ENCODE data around the gene PGAP3. TPM values are rescaled to one million over a fixed set of nuclear protein-coding genes. Genes with fewer than 3 reads are reported as not detected.

PGAP3 gene
- total RNA-seq, 1 experiment from 2014 or later = 29.0 TPM

GRCh38 chr17:39677072-39677471, 10.8 kb downstream of the PGAP3 start:
- H3K18ac ChIP-seq (ENCODE audit: insufficient read length, low read depth, low read length) = no peak overlapping the region
- no peaks in the 10 kb centered on the region for H3K27me3 ChIP-seq (ENCODE audit: insufficient read depth, low read length)
- H4K20me1 ChIP-seq (ENCODE audit: control insufficient read depth, insufficient read depth, insufficient read length) = no peaks in the 10 kb centered on the region
- H3K4me1 Mint-ChIP-seq = peaks cover 28 to 31% of the 10 kb centered on the region in 2 experiments
- H3K9me3 Mint-ChIP-seq = no peaks in the 10 kb centered on the region
- H2BK5ac ChIP-seq (ENCODE audit: insufficient read length, low read length) = no peak overlapping the region
- no peak overlapping the region for H2AFZ ChIP-seq (ENCODE audit: low read length)
- H3K79me2 ChIP-seq (ENCODE audit: insufficient read depth, low read length) = no peaks in the 10 kb centered on the region
- peak overlapping the region in 1 of 3 experiments; percentile 48; a peak in 1 of 7 replicates for H3K27ac Mint-ChIP-seq
- no peak for DNase-seq
- no peak overlapping the region for H4K5ac ChIP-seq (ENCODE audit: insufficient read length, low read depth, low read length)
- no peak overlapping the region for H3K9ac ChIP-seq (ENCODE audit: extremely low read depth, insufficient read length, low read length)
- H3K4me1 ChIP-seq (ENCODE audit: insufficient read depth, low read length) = no peaks in the 10 kb centered on the region
- H4K91ac ChIP-seq (ENCODE audit: insufficient read length, low read depth, low read length) = no peak overlapping the region
- no peak overlapping the region for H3K4me3 Mint-ChIP-seq
- no CpG with 5 or more reads among the region's 8 CpGs for WGBS (ENCODE audit: extremely low coverage, insufficient read length, low lambda C conversion rate)
- no peak overlapping the region for H3K23ac ChIP-seq (ENCODE audit: insufficient read length, low read depth, low read length)
- no peaks in the 10 kb centered on the region for H3K23me2 ChIP-seq (ENCODE audit: insufficient read length, low read depth, low read length, poor library complexity, severe bottlenecking)
- no peak overlapping the region for H3K4ac ChIP-seq (ENCODE audit: low read depth, low read length)
- peaks cover 6% of the 10 kb centered on the region for H3K27me3 Mint-ChIP-seq (ENCODE audit: low read depth)
- H3K9me3 ChIP-seq (ENCODE audit: control insufficient read depth, low read depth, low read length) = no peaks in the 10 kb centered on the region
- TF ChIP-seq CTCF (conservative IDR thresholded peaks at IDR 0.05) = no peak
- H3K79me1 ChIP-seq (ENCODE audit: insufficient read depth, low read depth, low read length, poor library complexity, severe bottlenecking) = no peaks in the 10 kb centered on the region
- no peak overlapping the region for H4K8ac ChIP-seq (replicated peaks; ENCODE audit: insufficient read length, low read depth, low read length)
- H3K14ac ChIP-seq (ENCODE audit: insufficient read depth, low read length) = no peak overlapping the region
- H2BK120ac ChIP-seq (ENCODE audit: low read depth, low read length, poor library complexity, severe bottlenecking) = no peak overlapping the region
- no peak overlapping the region for H3K27ac ChIP-seq (ENCODE audit: insufficient read length, low read depth, low read length)
- no peak overlapping the region for H2BK15ac ChIP-seq (ENCODE audit: low read depth, low read length)
- no peak overlapping the region for H2BK20ac ChIP-seq (ENCODE audit: low read depth, low read length, poor library complexity, severe bottlenecking)
- H3K4me2 ChIP-seq (ENCODE audit: insufficient read depth, insufficient read length, low read length) = no peak overlapping the region
- no peak overlapping the region for H2BK12ac ChIP-seq (ENCODE audit: insufficient read length, low read depth, low read length)
- no peak overlapping the region for H3K56ac ChIP-seq (ENCODE audit: insufficient read length, low read depth, low read length)
- H3K36me3 Mint-ChIP-seq (ENCODE audit: insufficient read depth in 1 of 3, low read depth in 3 of 3) = peaks cover 3 to 13% (median 8%) of the 10 kb centered on the region in 3 experiments; a peak in 6 of 7 replicates
- no peak overlapping the region for H3T11ph ChIP-seq (ENCODE audit: low read length)
- no peak overlapping the region for H2AK5ac ChIP-seq (ENCODE audit: insufficient read length, low read length)
